PFSK-1 (cell line): Measurements from ENCODE around the gene RUNX1.

ENCODE experiments used
- FOXP2 ChIP-seq: optimal IDR thresholded peaks from 2 replicates; pipeline ENCODE3; 2011; ENCODE audit warnings: borderline replicate concordance, control low read depth, inconsistent platforms; ENCODE audit not compliant: insufficient read depth; ENCODE audit errors: extremely low read length, extremely low read depth
- POLR2AphosphoS5 ChIP-seq: IDR thresholded peaks from 2 replicates; pipeline ENCODE4 v1.6.1; 2012; ENCODE audit warnings: low read depth, mild to moderate bottlenecking, control low read depth, low read length, moderate library complexity
- SIN3A ChIP-seq: IDR thresholded peaks from 2 replicates; pipeline ENCODE4 v1.6.1; 2012; ENCODE audit warnings: mild to moderate bottlenecking, low read length, moderate library complexity, borderline replicate concordance; ENCODE audit not compliant: insufficient read depth
- TAF1 ChIP-seq: IDR thresholded peaks from 2 replicates; pipeline ENCODE4 v1.6.1; 2012; ENCODE audit warnings: low read length, control low read depth, borderline replicate concordance; ENCODE audit not compliant: insufficient read depth
- TF ChIP-seq, protein P1 (sequence below), 2 experiments: IDR thresholded peaks; 2 replicates each; pipeline versions ENCODE4 v1.6.1 to v1.8.0; 2011 to 2012; ENCODE audit warnings: low read depth in 2 of 2, low read length in 2 of 2, control low read depth in 1 of 2, inconsistent platforms in 1 of 2, mild to moderate bottlenecking in 1 of 2, moderate library complexity in 1 of 2; ENCODE audit not compliant: insufficient read depth in 1 of 2

The RUNX1 gene

DNA sequence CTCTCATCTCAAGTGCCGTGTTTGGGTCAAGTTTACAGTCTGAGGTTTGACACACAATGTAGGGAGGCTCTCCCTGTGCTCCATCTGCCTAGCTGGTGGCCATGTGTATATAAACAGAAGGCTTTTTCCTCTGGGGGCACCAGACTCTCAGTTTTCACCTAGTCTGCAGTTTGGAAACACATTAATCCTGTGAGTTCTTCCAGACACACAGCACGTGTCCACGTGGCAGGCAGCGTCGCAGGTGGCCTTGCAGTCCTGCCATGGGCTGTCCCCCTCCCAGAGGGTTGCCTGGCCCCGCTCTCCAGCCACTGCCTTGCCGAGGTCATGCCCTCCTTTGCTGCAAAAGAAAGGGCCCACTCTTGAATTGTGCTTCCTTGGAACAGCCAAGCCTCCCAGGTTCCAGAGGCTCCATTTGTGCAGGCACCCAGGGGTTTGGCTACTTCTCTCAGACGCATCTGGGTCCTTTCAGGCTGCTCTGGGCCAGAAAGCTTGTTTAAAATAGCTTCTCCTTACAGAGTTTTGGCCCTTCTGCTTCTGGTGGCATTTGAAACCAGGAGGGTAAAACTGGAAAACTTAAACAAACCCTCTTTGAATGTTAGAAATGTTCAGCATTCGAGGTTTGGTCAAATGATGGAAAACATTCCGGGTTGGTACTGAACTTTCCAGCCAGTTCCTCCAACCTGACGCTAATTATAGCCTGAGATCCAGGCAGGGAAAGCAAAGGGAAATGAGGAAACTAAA, 4.4 kb upstream of the RUNX1 start:
- TF ChIP-seq SIN3A (no peak), TAF1 (no peak), POLR2AphosphoS5 (no peak), FOXP2 (no peak)
- TF ChIP-seq, protein P1, sequence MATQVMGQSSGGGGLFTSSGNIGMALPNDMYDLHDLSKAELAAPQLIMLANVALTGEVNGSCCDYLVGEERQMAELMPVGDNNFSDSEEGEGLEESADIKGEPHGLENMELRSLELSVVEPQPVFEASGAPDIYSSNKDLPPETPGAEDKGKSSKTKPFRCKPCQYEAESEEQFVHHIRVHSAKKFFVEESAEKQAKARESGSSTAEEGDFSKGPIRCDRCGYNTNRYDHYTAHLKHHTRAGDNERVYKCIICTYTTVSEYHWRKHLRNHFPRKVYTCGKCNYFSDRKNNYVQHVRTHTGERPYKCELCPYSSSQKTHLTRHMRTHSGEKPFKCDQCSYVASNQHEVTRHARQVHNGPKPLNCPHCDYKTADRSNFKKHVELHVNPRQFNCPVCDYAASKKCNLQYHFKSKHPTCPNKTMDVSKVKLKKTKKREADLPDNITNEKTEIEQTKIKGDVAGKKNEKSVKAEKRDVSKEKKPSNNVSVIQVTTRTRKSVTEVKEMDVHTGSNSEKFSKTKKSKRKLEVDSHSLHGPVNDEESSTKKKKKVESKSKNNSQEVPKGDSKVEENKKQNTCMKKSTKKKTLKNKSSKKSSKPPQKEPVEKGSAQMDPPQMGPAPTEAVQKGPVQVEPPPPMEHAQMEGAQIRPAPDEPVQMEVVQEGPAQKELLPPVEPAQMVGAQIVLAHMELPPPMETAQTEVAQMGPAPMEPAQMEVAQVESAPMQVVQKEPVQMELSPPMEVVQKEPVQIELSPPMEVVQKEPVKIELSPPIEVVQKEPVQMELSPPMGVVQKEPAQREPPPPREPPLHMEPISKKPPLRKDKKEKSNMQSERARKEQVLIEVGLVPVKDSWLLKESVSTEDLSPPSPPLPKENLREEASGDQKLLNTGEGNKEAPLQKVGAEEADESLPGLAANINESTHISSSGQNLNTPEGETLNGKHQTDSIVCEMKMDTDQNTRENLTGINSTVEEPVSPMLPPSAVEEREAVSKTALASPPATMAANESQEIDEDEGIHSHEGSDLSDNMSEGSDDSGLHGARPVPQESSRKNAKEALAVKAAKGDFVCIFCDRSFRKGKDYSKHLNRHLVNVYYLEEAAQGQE (IDR thresholded peaks at IDR 0.05; ENCODE audit: insufficient read depth in 1 of 2, low read depth in 2 of 2, low read length in 2 of 2) = no peak

DNA sequence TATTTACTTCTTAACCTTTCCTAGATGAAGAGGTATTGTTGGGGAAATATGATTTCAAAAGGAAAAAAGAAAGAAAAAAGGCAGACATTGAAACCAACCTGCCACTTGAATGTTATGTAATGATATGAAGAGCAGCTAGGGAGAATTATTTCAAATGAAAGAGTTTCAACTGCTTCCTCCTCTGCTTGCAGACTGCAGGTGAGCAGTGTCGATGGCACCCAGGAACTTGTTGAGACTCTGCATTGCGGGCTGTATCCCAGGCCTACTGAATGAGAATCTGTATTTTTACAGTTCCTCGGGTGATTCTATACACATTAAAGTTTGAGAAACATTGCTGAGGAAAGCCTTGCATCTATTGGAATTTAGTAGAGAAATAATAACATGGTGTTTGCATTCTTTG, 3.7 kb upstream of the RUNX1 start:
- TF ChIP-seq SIN3A = no peak
- no peak for TF ChIP-seq POLR2AphosphoS5
- no peak for TF ChIP-seq FOXP2
- no peak for TF ChIP-seq TAF1
- TF ChIP-seq, protein P1 (IDR thresholded peaks at IDR 0.05; ENCODE audit: insufficient read depth in 1 of 2, low read depth in 2 of 2, low read length in 2 of 2) = no peak

DNA sequence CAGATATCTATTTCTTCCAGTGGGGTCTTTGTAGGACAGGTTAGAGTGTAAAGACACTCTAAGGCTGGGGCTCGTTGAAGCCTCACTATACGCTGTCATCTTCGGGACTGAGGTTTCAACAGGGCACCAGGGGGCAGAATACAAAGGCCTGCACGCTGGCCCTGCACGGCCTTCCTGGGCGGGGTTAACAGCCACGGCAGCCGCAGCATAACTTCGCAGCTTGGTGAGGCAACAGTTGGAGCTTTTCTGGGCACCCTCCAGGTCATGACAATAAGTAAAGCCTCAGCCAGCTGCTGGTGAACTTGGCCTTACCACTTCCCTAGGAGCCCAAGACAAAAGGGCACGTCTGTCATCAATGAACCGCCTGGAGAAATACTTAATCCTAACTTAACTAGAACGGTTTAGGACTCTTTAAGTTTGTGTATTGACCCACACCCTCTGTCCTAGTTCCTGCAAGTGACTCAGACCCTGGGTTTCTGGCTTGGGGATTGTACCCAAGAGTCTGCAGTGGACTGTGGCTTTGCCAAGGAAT, 2.3 kb upstream of the RUNX1 start:
- TF ChIP-seq, protein P1 (IDR thresholded peaks at IDR 0.05; ENCODE audit: insufficient read depth in 1 of 2, low read depth in 2 of 2, low read length in 2 of 2) = no peak
- TF ChIP-seq FOXP2 = peak; percentile 68

DNA sequence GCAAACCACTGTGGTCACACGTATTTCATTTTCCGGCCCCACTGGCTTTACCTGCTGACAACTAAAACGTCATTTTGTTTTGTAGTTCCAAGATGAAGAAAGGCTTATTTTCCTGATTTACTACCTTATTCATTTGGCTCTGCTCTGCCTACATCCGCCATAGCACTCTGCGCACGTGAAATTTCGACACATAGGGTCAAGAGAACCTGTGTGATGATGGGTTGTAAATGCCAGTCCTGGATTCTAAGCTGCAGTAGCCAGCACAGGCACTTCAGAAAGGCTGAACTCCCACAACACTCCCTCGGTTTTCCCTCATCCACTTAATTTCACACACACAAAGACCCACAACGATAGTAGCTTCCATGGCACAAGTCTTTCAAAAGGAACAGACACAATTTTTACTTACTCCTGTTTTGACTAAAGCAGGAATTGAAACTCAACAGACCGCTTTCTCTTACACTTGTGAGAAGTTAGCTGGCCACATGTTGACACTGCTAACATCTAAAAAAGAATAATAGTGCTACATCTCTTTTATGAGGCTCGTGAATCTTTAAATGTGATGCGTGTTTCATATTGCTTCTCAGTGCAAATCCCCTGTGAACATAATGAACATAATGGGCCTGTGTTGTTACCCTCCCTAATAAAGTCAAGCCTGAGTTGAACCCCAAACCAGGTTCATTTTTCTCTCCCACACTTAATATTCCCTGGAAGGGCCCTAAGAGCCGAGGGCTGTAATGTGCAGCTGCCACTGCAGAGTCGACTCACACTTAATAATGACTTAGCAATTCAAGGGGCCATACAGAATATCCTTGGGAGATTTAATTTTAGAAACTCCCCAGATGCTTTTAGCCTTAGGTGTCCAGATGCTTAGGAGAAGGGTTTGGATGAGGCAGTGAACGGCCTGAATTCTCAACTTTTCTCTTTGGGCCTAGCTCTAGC, 1.5 kb upstream of the RUNX1 start:
- TF ChIP-seq POLR2AphosphoS5 (no peak), SIN3A (no peak), FOXP2 (no peak), TAF1 (no peak)
- TF ChIP-seq, protein P1 (IDR thresholded peaks at IDR 0.05; ENCODE audit: insufficient read depth in 1 of 2, low read depth in 2 of 2, low read length in 2 of 2) = no peak
